GM21528 (cell line): ENCODE measurements around the gene PTPRR.

Experiments used
- ATAC-seq: cut with Tn5 transposase; IDR thresholded peaks from one replicate; pipeline ENCODE4 v1.9.1; 2021; ENCODE audit warnings: mild to moderate bottlenecking, moderate library complexity; ENCODE audit not compliant: unreplicated experiment, low FRiP score

The PTPRR gene

GRCh38 chr12:70920251-70920851 lies at the start of gene PTPRR:
PTPRR (minus strand) TSS chr12:70920738; CDS start chr12:70920390, 348 bp downstream.
- ATAC-seq: no peak

GRCh38 chr12:70966996-70967790 lies 46.7 kb upstream of the PTPRR start:
- no peak for ATAC-seq

- no peak for ATAC-seq
Observed at GRCh38 chr12:70966046-70966445, 45.5 kb upstream of the PTPRR start.

GRCh38 chr12:70964867-70965510 lies 44.5 kb upstream of the PTPRR start:
- no peak for ATAC-seq

GRCh38 chr12:70963081-70963660 lies 42.6 kb upstream of the PTPRR start:
- ATAC-seq: no peak

GRCh38 chr12:70962226-70962794 lies 41.8 kb upstream of the PTPRR start:
- no peak for ATAC-seq

GRCh38 chr12:70960484-70960883 lies 39.9 kb upstream of the PTPRR start:
- no peak for ATAC-seq

- no peak for ATAC-seq
Observed at GRCh38 chr12:70955415-70955814, 34.9 kb upstream of the PTPRR start.

GRCh38 chr12:70950451-70950850 lies 29.9 kb upstream of the PTPRR start:
- no peak for ATAC-seq

- no peak for ATAC-seq
Observed at GRCh38 chr12:70948976-70949336, 28.4 kb upstream of the PTPRR start.

GRCh38 chr12:70948236-70948975 lies 27.9 kb upstream of the PTPRR start:
- ATAC-seq: no peak

- no peak for ATAC-seq
Observed at GRCh38 chr12:70936203-70936813, 15.8 kb upstream of the PTPRR start.

GRCh38 chr12:70933133-70933532 lies 12.6 kb upstream of the PTPRR start:
- ATAC-seq: no peak

- no peak for ATAC-seq
Observed at GRCh38 chr12:70929029-70929428, 8.5 kb upstream of the PTPRR start.

GRCh38 chr12:70928071-70928470 lies 7.5 kb upstream of the PTPRR start:
- ATAC-seq: no peak

- no peak for ATAC-seq
Observed at GRCh38 chr12:70927356-70927755, 6.8 kb upstream of the PTPRR start.

- no peak for ATAC-seq
Observed at GRCh38 chr12:70925539-70925938, 5.0 kb upstream of the PTPRR start.

GRCh38 chr12:70920891-70921290 lies 353 bp upstream of the PTPRR start:
- no peak for ATAC-seq

- no peak for ATAC-seq
Observed at GRCh38 chr12:70919597-70920035, 922 bp downstream of the PTPRR start.

GRCh38 chr12:70919176-70919575 lies 1.4 kb downstream of the PTPRR start:
- ATAC-seq: no peak
